SU-DHL-6 (cell line): Measurements from ENCODE around the gene CFAP74.
"Not testable (repeated sequence)": the region's sequence is repeated elsewhere in the genome, so short reads cannot be mapped to it uniquely, and the experiment has no call there.

Experiments used
- H2AFZ ChIP-seq: fragments of 200-600 bp; sonication (generic); 2 replicates; pipeline ENCODE4 v1.6.1; 2014; ENCODE audit warnings: low read depth, mild to moderate bottlenecking, moderate library complexity, mixed read lengths, antibody characterized with exemption, low read length; ENCODE audit not compliant: severe bottlenecking
- H3F3A ChIP-seq: fragments of 200-600 bp; shearing (Covaris generic); 2 replicates; pipeline ENCODE4 v1.6.0; 2016; ENCODE audit warnings: antibody characterized with exemption, mild to moderate bottlenecking; ENCODE audit not compliant: insufficient read depth
- H3K27ac ChIP-seq: fragments of 200-600 bp; sonication (generic); 2 replicates; pipeline ENCODE4 v1.5.1; 2016; ENCODE audit warnings: low read depth, mild to moderate bottlenecking, low read length, moderate library complexity, mixed read lengths
- H3K27me3 ChIP-seq: fragments of 200-600 bp; sonication (generic), shearing (Covaris generic); 2 replicates; pipeline ENCODE4 v1.6.0; 2014; ENCODE audit warnings: mild to moderate bottlenecking, low read length
- H3K36me3 ChIP-seq: fragments of 200-600 bp; sonication (generic); 2 replicates; pipeline ENCODE4 v1.6.1; 2014; ENCODE audit warnings: mild to moderate bottlenecking, low read length, mixed read lengths
- H3K4me2 ChIP-seq: fragments of 300-600, 200-600 bp; shearing (Covaris generic), sonication (generic); 2 replicates; pipeline ENCODE4 v1.6.0; 2014; ENCODE audit warnings: low read length, low read depth, mild to moderate bottlenecking; ENCODE audit not compliant: poor library complexity, severe bottlenecking
- H3K4me3 ChIP-seq: fragments of 200-600 bp; sonication (generic); 2 replicates; pipeline ENCODE4 v1.5.1; 2014; ENCODE audit warnings: antibody characterized with exemption, low read length, mild to moderate bottlenecking, mixed read lengths; ENCODE audit not compliant: insufficient read depth, poor library complexity, severe bottlenecking
- H3K79me2 ChIP-seq: fragments of 200-600 bp; sonication (generic); 2 replicates; pipeline ENCODE4 v1.6.1; 2014; ENCODE audit warnings: mild to moderate bottlenecking, low read length, moderate library complexity; ENCODE audit not compliant: insufficient read depth
- H3K9ac ChIP-seq: fragments of 200-600 bp; sonication (generic); 2 replicates; pipeline ENCODE4 v1.7.0; 2014; ENCODE audit warnings: mild to moderate bottlenecking, low read length
- H3K9me2 ChIP-seq: fragments of 200-600 bp; sonication (generic); replicated peaks from 2 replicates; pipeline ENCODE4 v1.6.1; 2014; ENCODE audit warnings: low read length; ENCODE audit not compliant: insufficient read depth
- H3K9me3 ChIP-seq: fragments of 200-600 bp; sonication (generic); 2 replicates; pipeline ENCODE4 v1.6.1; 2014; ENCODE audit warnings: low read length, mixed read lengths; ENCODE audit not compliant: insufficient read depth
- H4K20me1 ChIP-seq: fragments of 200-600 bp; sonication (generic); 2 replicates; pipeline ENCODE4 v1.6.1; 2014; ENCODE audit warnings: low read depth, mild to moderate bottlenecking, antibody characterized with exemption, low read length, moderate library complexity, mixed read lengths
- EZH2phosphoT487 ChIP-seq: fragments of 200-600 bp; sonication (generic), shearing (Covaris generic); conservative IDR thresholded peaks from 2 replicates; pipeline ENCODE4 v1.6.1; 2018; ENCODE audit warnings: mild to moderate bottlenecking, antibody characterized with exemption, low read length, moderate library complexity, mixed read lengths
- TF ChIP-seq, protein P1 (sequence below): fragments of 200-600 bp; sonication (generic); IDR thresholded peaks from one replicate; pipeline ENCODE4 v1.5.1; 2017; ENCODE audit warnings: antibody characterized with exemption, mild to moderate bottlenecking, low read length, moderate library complexity; ENCODE audit not compliant: insufficient read depth, poor library complexity, severe bottlenecking

CFAP74 gene

DNA sequence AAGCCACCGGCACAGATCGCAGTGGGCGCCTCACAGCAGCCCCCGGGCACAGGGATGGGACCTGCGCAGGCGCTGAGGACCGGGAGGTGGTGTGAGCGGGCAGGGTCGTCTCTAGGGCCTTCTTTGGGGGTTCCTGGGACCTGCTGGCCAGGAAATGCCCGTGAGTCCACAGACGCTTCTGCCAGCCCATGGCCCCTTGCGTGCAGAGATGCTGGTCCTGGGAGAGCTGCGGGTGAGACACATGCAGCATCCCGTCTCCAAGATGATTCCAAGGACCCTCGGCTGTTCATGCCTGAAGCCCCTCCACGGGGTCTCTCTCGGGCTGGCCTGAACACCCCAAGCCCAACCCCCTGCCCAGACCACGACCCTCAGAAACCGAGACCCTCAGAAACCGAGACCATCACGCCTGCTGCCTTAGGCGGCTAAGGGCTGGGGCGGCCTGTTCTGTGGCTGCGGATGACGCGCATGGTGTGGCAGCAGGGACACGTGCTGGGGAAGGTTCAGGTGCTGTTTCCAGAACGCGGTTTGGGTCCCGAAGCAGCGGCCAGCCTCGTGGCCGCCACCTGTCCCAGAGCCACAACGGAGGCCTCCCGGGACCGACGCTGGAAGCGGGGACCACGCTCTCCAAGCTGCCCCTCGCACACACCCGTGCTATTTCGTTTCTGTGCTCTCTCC lies 23.0 kb downstream of the CFAP74 start:
- Histone ChIP-seq H2AFZ (no peak overlapping the region), H3K9ac (no peak overlapping the region), H3K36me3 (no peaks in the 10 kb centered on the region), H3K9me3 (no peaks in the 10 kb centered on the region), H3K4me3 (no peak overlapping the region), H3K79me2 (no peaks in the 10 kb centered on the region), H3K27me3 (no peaks in the 10 kb centered on the region), H3K9me2 (no peaks in the 10 kb centered on the region), H4K20me1 (no peaks in the 10 kb centered on the region), H3K4me2 (no peak overlapping the region), H3K27ac (no peak overlapping the region), H3F3A (no peaks in the 10 kb centered on the region)
- no peak for TF ChIP-seq EZH2phosphoT487
- TF ChIP-seq, protein P1, sequence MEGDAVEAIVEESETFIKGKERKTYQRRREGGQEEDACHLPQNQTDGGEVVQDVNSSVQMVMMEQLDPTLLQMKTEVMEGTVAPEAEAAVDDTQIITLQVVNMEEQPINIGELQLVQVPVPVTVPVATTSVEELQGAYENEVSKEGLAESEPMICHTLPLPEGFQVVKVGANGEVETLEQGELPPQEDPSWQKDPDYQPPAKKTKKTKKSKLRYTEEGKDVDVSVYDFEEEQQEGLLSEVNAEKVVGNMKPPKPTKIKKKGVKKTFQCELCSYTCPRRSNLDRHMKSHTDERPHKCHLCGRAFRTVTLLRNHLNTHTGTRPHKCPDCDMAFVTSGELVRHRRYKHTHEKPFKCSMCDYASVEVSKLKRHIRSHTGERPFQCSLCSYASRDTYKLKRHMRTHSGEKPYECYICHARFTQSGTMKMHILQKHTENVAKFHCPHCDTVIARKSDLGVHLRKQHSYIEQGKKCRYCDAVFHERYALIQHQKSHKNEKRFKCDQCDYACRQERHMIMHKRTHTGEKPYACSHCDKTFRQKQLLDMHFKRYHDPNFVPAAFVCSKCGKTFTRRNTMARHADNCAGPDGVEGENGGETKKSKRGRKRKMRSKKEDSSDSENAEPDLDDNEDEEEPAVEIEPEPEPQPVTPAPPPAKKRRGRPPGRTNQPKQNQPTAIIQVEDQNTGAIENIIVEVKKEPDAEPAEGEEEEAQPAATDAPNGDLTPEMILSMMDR, result no peak

DNA sequence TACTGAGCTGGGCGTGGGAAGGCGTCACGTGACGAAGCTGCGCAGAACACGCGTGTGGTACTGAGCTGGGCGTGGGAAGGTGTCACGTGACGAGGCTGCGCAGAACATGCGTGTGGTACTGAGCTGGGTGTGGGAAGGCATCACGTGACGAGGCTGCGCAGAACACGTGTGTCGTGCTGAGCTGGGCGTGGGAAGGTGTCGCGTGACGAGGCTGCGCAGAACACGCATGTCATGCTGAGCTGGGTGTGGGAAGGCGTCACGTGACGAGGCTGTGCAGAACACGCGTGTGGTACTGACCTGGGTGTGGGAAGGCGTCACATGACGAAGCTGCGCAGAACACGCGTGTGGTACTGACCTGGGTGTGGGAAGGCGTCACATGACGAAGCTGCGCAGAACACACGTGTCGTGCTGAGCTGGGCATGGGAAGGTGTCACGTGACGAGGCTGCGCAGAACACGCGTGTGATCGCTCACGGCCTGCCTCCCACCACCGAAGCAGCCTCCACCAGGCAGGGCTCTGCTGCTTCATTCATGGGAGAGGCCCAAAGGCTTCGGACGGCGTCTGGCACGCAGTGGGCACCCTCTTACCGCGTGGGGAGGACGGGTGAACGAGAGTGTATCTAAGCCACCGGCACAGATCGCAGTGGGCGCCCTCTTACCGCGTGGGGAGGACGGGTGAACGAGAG lies 24.0 kb downstream of the CFAP74 start:
- H3K79me2 ChIP-seq, result no peaks in the 10 kb centered on the region
- H3K27me3 ChIP-seq, result no peaks in the 10 kb centered on the region
- no peaks in the 10 kb centered on the region for H3F3A ChIP-seq
- no peaks in the 10 kb centered on the region for H3K9me3 ChIP-seq
- TF ChIP-seq, protein P1, result no peak
- no peak for TF ChIP-seq EZH2phosphoT487
- H3K36me3 ChIP-seq, result no peaks in the 10 kb centered on the region
- no peaks in the 10 kb centered on the region for H3K9me2 ChIP-seq
- no peak overlapping the region for H3K9ac ChIP-seq
- H2AFZ ChIP-seq, result no peak overlapping the region
- H3K4me3 ChIP-seq, result no peak overlapping the region
- H4K20me1 ChIP-seq, result no peaks in the 10 kb centered on the region
- H3K27ac ChIP-seq, result no peak overlapping the region
- no peak overlapping the region for H3K4me2 ChIP-seq

DNA sequence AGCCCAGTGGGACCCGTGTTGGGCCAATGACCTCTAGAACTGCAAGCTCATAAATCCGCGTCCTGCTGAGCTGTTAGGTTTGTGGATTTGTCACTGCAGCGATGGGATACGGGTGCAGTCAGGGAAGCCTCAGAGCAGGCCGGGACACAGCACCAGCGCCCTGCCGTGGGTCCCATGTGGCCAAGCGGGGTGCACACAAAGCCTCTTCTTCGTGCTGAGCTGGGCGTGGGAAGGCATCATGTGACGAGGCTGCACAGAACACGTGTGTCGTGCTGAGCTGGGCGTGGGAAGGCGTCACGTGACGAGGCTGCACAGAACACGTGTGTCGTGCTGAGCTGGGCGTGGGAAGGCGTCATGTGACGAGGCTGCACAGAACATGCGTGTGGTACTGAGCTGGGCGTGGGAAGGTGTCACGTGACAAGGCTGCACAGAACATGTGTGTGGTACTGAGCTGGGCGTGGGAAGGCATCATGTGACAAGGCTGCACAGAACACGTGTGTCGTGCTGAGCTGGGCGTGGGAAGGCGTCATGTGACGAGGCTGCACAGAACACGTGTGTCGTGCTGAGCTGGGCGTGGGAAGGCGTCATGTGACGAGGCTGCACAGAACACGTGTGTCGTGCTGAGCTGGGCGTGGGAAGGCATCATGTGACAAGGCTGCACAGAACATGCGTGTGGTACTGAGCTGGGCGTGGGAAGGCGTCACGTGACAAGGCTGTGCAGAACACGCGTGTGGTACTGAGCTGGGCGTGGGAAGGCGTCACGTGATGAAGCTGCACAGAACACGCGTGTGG lies 24.7 kb downstream of the CFAP74 start:
- H4K20me1 ChIP-seq, H3K27ac ChIP-seq, H3K4me3 ChIP-seq, H3K36me3 ChIP-seq, H3K9me2 ChIP-seq, H3K9ac ChIP-seq, H3K4me2 ChIP-seq, H3K9me3 ChIP-seq, H3K79me2 ChIP-seq, H3K27me3 ChIP-seq, H3F3A ChIP-seq, H2AFZ ChIP-seq: not testable (repeated sequence)

- Histone ChIP-seq H2AFZ (no peak overlapping the region), H3K4me3 (no peak overlapping the region), H3K9me2 (no peaks in the 10 kb centered on the region), H3K79me2 (no peaks in the 10 kb centered on the region), H3K9ac (no peak overlapping the region), H3K9me3 (no peaks in the 10 kb centered on the region), H3K27ac (no peak overlapping the region), H3K4me2 (no peak overlapping the region), H3K27me3 (no peaks in the 10 kb centered on the region), H4K20me1 (no peaks in the 10 kb centered on the region), H3F3A (no peaks in the 10 kb centered on the region), H3K36me3 (no peaks in the 10 kb centered on the region)
- TF ChIP-seq EZH2phosphoT487, result no peak
- TF ChIP-seq, protein P1, result no peak
Observed at GRCh38 chr1:1978108-1978507, 25.5 kb downstream of the CFAP74 start.
